Neuronal stem cell (in vitro differentiated cells): ENCODE data around the gene ABHD1.

Source experiments
- DNase-seq: peaks from one replicate; pipeline ENCODE4 v3.0.0-alpha.2; 2013; ENCODE audit warnings: low spot score
- H2AFZ ChIP-seq: one replicate; pipeline ENCODE4 v1.6.1; 2013; ENCODE audit warnings: mild to moderate bottlenecking, low read length, inconsistent platforms
- H2AK5ac ChIP-seq: 2 replicates; pipeline ENCODE4 v1.6.1; 2013; ENCODE audit warnings: low read depth, mild to moderate bottlenecking, inconsistent platforms, low read length, moderate library complexity, mixed read lengths
- H2BK120ac ChIP-seq: 2 replicates; pipeline ENCODE4 v1.6.1; 2013; ENCODE audit warnings: low read depth, mild to moderate bottlenecking, inconsistent platforms, low read length, moderate library complexity, mixed read lengths
- H2BK12ac ChIP-seq: one replicate; pipeline ENCODE4 v1.6.1; 2013; ENCODE audit warnings: low read length, inconsistent platforms
- H2BK15ac ChIP-seq: 2 replicates; pipeline ENCODE4 v1.6.1; 2013; ENCODE audit warnings: mild to moderate bottlenecking, low read length, inconsistent platforms, mixed read lengths
- H2BK5ac ChIP-seq: one replicate; pipeline ENCODE4 v1.6.1; 2013; ENCODE audit warnings: inconsistent platforms, mild to moderate bottlenecking, low read length, moderate library complexity
- H3K14ac ChIP-seq: one replicate; pipeline ENCODE4 v1.6.1; 2013; ENCODE audit warnings: low read length, inconsistent platforms
- H3K18ac ChIP-seq: 2 replicates; pipeline ENCODE4 v1.6.1; 2013; ENCODE audit warnings: low read length, inconsistent platforms
- H3K23ac ChIP-seq: 2 replicates; pipeline ENCODE4 v1.6.1; 2013; ENCODE audit warnings: low read depth, mild to moderate bottlenecking, mixed read lengths, low read length, inconsistent platforms; ENCODE audit not compliant: poor library complexity
- H3K27ac ChIP-seq: replicated peaks from 3 replicates; pipeline ENCODE4 v1.5.1; 2013; ENCODE audit warnings: low read length, inconsistent platforms
- H3K27me3 ChIP-seq, 3 experiments: 2 replicates each; pipeline ENCODE4 v1.6.1; 2013; ENCODE audit warnings: low read length in 3 of 3, mild to moderate bottlenecking in 2 of 3, inconsistent platforms in 1 of 3, low read depth in 1 of 3, mixed read lengths in 1 of 3, moderate library complexity in 1 of 3; ENCODE audit not compliant: control insufficient read depth in 3 of 3, insufficient read depth in 3 of 3
- H3K36me3 ChIP-seq, 2 donors: replicated peaks in 1 of 2; 2 replicates each; pipeline ENCODE4 v1.6.1; 2013; ENCODE audit warnings: low read length in 2 of 2; ENCODE audit not compliant: control insufficient read depth in 2 of 2, insufficient read depth in 2 of 2
- H3K4ac ChIP-seq: 2 replicates; pipeline ENCODE4 v1.6.1; 2013; ENCODE audit warnings: inconsistent platforms, mild to moderate bottlenecking, low read length, moderate library complexity
- H3K4me1 ChIP-seq, 2 donors: 1 replicate in 1 of 2; 2 replicates in 1 of 2; pipeline ENCODE4 v1.6.1; 2013; ENCODE audit warnings: low read length in 2 of 2, low read depth in 1 of 2; ENCODE audit not compliant: control insufficient read depth in 2 of 2, insufficient read depth in 1 of 2
- H3K4me2 ChIP-seq: one replicate; pipeline ENCODE4 v1.6.1; 2013; ENCODE audit warnings: mild to moderate bottlenecking, low read length, inconsistent platforms; ENCODE audit not compliant: insufficient read depth, poor library complexity, severe bottlenecking
- H3K4me3 ChIP-seq, 2 donors: 2 replicates each; pipeline ENCODE4 v1.5.1; 2013; ENCODE audit warnings: low read length in 2 of 2, mild to moderate bottlenecking in 2 of 2, inconsistent platforms in 1 of 2, moderate library complexity in 1 of 2
- H3K79me1 ChIP-seq: one replicate; pipeline ENCODE4 v1.6.1; 2013; ENCODE audit warnings: low read depth, mild to moderate bottlenecking, inconsistent platforms, low read length, moderate library complexity
- H3K9ac ChIP-seq: one replicate; pipeline ENCODE4 v1.6.1; 2013; ENCODE audit warnings: mild to moderate bottlenecking, low read depth, low read length, inconsistent platforms; ENCODE audit not compliant: poor library complexity
- H3K9me3 ChIP-seq, 2 donors: replicated peaks in 1 of 2; 2 replicates each; pipeline versions ENCODE3 to v1.6.1; 2013; ENCODE audit warnings: low read length in 2 of 2, mild to moderate bottlenecking in 2 of 2, inconsistent platforms in 1 of 2, low read depth in 1 of 2, mixed read lengths in 1 of 2, moderate library complexity in 1 of 2; ENCODE audit not compliant: control insufficient read depth in 2 of 2, insufficient read depth in 1 of 2
- H4K8ac ChIP-seq: one replicate; pipeline ENCODE4 v1.6.1; 2013; ENCODE audit warnings: low read depth, mild to moderate bottlenecking, inconsistent platforms, low read length, moderate library complexity
- H4K91ac ChIP-seq: one replicate; pipeline ENCODE4 v1.6.1; 2013; ENCODE audit warnings: low read length, low read depth, mild to moderate bottlenecking, inconsistent platforms; ENCODE audit not compliant: poor library complexity
- WGBS, 2 donors: extraction: QIAGEN DNeasy Blood & Tissue Kit; methylation state at CpG; one replicate each; pipeline ENCODE4 v1.1.7; 2013; ENCODE audit warnings: missing lambda C conversion rate in 2 of 2, mixed read lengths in 1 of 2; ENCODE audit not compliant: insufficient read length in 2 of 2, insufficient replicate concordance in 1 of 2; ENCODE audit errors: extremely low coverage in 2 of 2; 5-methylcytosine and 5-hydroxymethylcytosine counted together

The ABHD1 gene

GRCh38 chr2:27126252-27126710 lies 2.7 kb downstream of the ABHD1 start:
- Histone ChIP-seq H2AK5ac (no peak overlapping the region), H3K4ac (no peak overlapping the region), H3K79me1 (peaks cover under 1% of the 10 kb centered on the region), H2BK12ac (no peak overlapping the region), H3K18ac (no peak overlapping the region), H3K27ac (no peak overlapping the region), H3K4me2 (no peak overlapping the region), H3K4me1 (peaks cover 0 to 6% of the 10 kb centered on the region in 2 donors), H3K9ac (no peak overlapping the region), H4K91ac (no peak overlapping the region), H3K9me3 (no peaks in the 10 kb centered on the region), H3K23ac (no peak overlapping the region), H3K4me3 (no peak overlapping the region), H2BK5ac (no peak overlapping the region), H3K27me3 (peaks cover 0 to 34% (median 7%) of the 10 kb centered on the region in 3 experiments), H3K36me3 (peaks cover 15 to 25% of the 10 kb centered on the region in 2 donors), H2BK120ac (no peak overlapping the region), H2BK15ac (no peak overlapping the region), H2AFZ (no peak overlapping the region), H4K8ac (no peak overlapping the region), H3K14ac (no peak overlapping the region)
- DNase-seq: no peak
- no CpG with 5 or more reads among the region's 5 CpGs for WGBS, 2 donors

GRCh38 chr2:27127883-27128667 lies 4.5 kb downstream of the ABHD1 start:
- Histone ChIP-seq H3K79me1 (peaks cover 6% of the 10 kb centered on the region), H3K36me3 (peaks cover 28 to 43% of the 10 kb centered on the region in 2 donors), H3K18ac (no peak overlapping the region), H3K23ac (no peak overlapping the region), H2AK5ac (no peak overlapping the region), H3K9ac (no peak overlapping the region), H3K4me2 (no peak overlapping the region), H3K27ac (no peak overlapping the region), H2AFZ (no peak overlapping the region), H3K27me3 (peaks cover 0 to 16% (median 3%) of the 10 kb centered on the region in 3 experiments), H2BK120ac (no peak overlapping the region), H4K8ac (no peak overlapping the region), H3K4me3 (no peak overlapping the region), H3K4ac (no peak overlapping the region), H2BK5ac (no peak overlapping the region), H3K14ac (no peak overlapping the region), H2BK15ac (no peak overlapping the region), H4K91ac (no peak overlapping the region), H2BK12ac (no peak overlapping the region), H3K9me3 (no peaks in the 10 kb centered on the region), H3K4me1 (peaks cover 0 to 8% of the 10 kb centered on the region in 2 donors)
- WGBS, 2 donors: no CpG with 5 or more reads among the region's 9 CpGs
- no peak for DNase-seq

DNA sequence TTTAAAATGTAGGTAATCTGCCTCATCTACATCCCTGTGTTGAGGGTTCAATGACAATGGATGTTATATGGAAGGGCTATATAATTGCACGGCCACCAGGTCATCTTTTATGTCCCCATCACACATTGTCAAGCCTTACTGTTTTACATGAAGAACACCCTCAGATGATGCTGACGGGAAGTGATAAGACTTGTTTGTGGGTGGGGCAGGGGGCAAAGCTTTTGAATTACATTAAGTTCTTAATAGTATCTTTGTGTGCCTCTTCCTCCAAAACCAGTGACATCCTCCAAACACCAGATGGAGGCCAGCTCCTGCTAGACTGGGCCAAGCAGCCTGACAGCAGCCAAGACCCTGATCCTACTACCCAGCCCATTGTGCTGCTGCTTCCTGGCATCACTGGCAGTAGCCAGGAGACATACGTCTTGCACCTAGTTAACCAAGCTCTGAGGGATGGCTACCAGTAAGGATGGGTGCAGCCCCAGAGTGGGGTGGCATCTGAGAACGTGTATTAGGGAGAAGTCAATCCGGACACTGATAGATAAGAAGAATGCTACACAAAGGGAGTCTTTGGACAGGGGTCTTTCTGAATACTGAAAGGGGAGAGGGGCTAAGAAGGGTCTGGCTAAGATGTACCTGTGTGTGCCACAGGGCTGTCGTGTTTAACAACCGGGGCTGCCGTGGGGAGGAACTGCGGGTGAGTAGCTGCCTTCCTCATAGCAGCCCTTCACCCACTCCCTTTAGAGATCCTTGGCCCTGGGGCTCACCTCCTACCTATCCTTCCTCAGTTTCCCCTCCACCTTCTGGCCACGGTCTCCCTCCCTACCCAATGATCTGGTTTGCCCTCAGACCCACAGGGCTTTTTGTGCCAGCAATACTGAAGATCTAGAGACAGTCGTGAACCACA lies 5.3 kb downstream of the ABHD1 start:
- Histone ChIP-seq H4K91ac (no peak overlapping the region), H2BK15ac (no peak overlapping the region), H2BK12ac (no peak overlapping the region), H3K18ac (no peak overlapping the region), H3K4me3 (no peak overlapping the region), H3K4me2 (no peak overlapping the region), H3K36me3 (peaks cover 28 to 45% of the 10 kb centered on the region in 2 donors), H3K79me1 (peaks cover 9% of the 10 kb centered on the region), H3K4ac (no peak overlapping the region), H3K4me1 (peaks cover 5 to 12% of the 10 kb centered on the region in 2 donors), H3K14ac (no peak overlapping the region), H3K27ac (no peak overlapping the region), H3K23ac (no peak overlapping the region), H2BK120ac (no peak overlapping the region), H2AK5ac (no peak overlapping the region), H3K27me3 (peaks cover 0 to 8% (median 0%) of the 10 kb centered on the region in 3 experiments), H2AFZ (no peak overlapping the region), H4K8ac (no peak overlapping the region), H3K9me3 (no peaks in the 10 kb centered on the region), H2BK5ac (no peak overlapping the region), H3K9ac (no peak overlapping the region)
- DNase-seq: no peak
- WGBS, 2 donors: no CpG with 5 or more reads among the region's 11 CpGs

DNA sequence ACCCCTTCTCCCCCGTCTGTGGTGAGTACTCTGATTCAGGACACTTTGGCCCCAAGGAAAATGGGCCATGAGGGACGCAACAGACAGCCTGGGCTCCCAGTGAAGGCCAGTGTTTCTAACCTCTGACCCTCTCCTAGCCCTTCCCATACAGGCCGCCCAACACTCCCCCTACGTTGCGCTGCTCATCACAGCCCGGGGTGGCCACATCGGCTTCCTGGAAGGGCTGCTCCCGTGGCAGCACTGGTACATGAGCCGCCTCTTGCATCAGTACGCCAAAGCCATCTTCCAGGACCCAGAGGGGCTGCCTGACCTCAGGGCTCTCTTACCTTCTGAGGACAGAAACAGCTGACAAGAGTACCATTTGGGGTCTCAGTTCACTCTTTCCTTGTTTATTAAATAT lies 6.8 kb downstream of the ABHD1 start:
- Histone ChIP-seq H3K4me2 (no peak overlapping the region), H3K14ac (no peak overlapping the region), H3K9me3 (no peaks in the 10 kb centered on the region), H3K4me3 (no peak overlapping the region), H3K79me1 (peaks cover 9% of the 10 kb centered on the region), H3K23ac (no peak overlapping the region), H3K18ac (no peak overlapping the region), H3K27ac (no peak overlapping the region), H3K4ac (no peak overlapping the region), H3K36me3 (peaks cover 28 to 45% of the 10 kb centered on the region in 2 donors), H2AK5ac (no peak overlapping the region), H4K91ac (no peak overlapping the region), H2BK15ac (no peak overlapping the region), H2BK5ac (no peak overlapping the region), H4K8ac (no peak overlapping the region), H3K4me1 (peaks cover 5 to 8% of the 10 kb centered on the region in 2 donors), H3K27me3 (no peaks in the 10 kb centered on the region), H3K9ac (no peak overlapping the region), H2BK120ac (no peak overlapping the region), H2AFZ (no peak overlapping the region), H2BK12ac (no peak overlapping the region)
- DNase-seq: no peak
- WGBS, 2 donors: no CpG with 5 or more reads among the region's 10 CpGs
